Medulla oblongata (tissue), 1 donor: ENCODE results near the gene PCGF2.
"Not testable (repeated sequence)": the region's sequence is repeated elsewhere in the genome, so short reads cannot be mapped to it uniquely, and the experiment has no call there.

Experiments used
- DNase-seq: peaks from one replicate; pipeline ENCODE4 v3.0.0-alpha.2; 2015; ENCODE audit errors: extremely low spot score

Gene PCGF2

DNA sequence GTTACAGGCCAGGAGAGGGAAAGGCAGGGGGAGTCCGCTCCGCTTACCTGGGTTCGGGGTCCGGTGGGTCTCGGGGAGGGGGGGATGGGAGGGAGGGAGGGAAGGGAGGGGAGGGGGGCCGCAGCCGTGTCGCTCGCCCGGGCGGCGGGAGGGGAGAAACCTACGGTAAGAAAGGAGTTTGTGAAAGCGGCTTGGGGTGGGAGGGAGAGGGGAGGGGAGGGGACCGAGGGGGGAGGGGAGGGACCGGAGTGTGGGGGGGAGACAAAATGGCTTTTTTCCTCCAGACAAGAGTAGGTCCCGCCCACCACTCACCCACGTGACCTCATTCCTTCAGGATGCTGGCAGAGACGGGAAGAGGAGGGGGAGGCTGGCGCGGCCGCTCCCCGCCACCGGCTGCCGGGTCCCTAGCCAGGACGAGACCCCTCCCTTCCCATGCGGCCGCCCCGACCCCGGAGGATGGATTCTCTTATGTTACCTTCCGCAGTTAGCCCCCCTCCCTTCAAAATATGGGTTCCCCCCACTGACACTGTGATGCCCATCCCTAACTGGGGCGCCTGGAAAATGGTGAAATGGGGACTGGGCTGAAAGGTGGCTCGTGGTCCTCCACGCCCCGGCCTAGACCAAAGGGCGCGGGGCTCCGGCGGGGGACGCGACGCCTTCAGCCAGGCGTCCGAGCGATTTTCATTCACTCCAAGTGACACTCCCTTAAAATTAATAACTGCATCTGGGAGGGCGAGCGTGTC is at the start of gene PCGF2:
PCGF2 (minus strand) TSS at position 188 of the 743 bp plus-strand sequence. CDS start 7,934 bp downstream, outside the sequence.
- DNase-seq, result peak; percentile 61

DNA sequence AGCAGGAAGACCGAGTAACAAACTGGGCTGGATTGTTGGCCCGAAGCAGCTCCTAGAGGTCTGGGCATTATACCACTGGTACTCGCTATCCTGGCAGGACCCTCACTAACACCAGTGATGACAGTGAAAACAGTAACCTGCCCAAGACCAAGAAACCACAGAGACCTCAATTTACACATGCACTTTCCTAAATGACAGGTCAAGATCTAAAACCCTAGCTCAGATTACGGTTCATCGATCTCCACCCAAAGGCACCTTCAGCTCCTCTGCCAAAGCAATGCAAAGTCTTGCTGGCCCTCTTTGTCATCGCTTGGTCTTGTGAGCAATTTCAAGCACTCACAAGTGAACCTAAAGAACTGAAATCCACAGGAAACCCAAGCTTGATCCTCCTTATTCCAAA is 49.7 kb upstream of the PCGF2 start:
- DNase-seq, result no peak

DNA sequence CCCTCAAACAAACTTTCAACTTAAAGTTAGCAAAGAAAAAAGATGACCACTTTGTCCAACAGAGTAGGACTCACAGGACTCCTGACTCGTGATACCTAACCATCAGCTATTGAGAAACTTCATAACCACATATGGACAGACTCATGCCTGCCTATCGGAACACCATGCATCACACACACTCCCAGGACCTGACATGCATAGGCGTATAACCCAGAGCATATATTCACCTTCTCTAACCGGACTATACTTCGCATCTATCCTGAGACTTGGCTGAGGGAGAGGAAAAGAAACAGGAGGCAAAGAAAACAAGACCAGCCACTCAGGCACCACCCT is 49.0 kb upstream of the PCGF2 start:
- DNase-seq, result no peak

DNA sequence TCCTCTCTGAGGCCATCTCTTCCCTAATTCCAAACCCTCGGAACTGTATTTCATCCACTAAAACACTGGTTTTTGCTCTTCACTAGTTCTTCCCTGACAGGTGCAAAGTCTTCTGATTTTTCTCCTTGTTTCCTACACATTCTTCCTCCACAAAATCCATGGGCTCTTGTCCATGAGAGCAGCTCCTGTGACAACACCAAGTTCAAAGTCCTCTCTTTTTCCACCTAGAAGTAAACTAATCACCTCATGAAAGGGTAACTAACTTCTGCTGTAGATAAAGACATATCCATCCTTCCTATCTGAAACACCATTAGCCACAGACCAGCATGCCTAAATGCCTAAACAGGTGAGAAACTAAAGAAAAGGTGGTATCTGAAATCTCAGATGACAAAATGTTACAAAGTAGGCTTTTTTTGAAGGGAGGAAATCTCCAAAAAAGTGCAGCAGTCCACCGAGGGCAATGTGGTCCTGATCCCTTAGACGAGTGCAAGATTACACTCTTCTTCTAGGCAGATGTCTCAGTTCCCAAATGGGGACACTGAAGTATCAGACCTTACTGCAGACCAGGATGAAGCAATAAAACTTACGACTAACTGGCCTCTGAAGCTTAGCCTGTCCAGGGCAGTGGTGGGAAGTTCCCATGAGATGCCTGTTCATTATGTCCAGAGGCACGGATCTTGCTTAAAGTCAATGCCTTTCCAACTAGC is 48.5 kb upstream of the PCGF2 start:
- DNase-seq, result no peak

DNA sequence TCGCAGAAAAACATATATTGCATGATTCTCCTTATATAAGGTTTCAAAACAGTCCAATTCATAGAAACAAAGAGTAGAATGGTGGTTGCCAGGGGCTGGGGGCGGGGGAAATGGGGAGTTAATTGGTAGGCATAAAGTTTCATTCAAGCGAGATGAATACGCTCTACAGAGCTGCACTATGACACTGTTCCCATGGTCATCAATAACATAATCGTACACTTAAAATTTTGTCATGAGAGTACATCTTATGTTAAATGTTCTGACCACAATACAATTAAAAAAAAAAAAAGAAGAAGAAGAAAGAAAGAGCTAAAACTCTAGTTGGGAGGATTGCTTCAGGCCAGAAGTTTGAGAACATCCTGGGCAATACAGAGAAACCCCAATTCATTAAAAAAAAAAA is 46.1 kb upstream of the PCGF2 start:
- no peak for DNase-seq

DNA sequence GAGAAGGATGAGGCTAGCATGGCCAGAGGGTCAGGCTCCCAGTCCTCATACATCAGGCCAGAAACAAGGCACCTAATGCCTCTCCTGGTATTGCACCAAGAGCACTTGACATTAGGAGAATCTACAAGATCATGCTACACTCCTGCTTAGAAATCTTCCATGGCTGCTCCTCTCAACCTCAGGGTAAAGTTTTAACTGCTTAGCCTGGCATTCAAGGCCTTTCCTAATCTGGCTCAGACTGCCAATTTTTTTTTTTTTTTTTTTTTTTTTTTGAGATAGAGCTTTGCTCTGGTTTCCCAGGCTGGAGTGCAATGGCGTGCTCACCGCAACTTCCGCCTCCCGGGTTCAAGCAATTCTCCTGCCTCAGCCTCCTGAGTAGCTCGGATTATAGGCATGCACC is 43.0 kb upstream of the PCGF2 start:
- no peak for DNase-seq

DNA sequence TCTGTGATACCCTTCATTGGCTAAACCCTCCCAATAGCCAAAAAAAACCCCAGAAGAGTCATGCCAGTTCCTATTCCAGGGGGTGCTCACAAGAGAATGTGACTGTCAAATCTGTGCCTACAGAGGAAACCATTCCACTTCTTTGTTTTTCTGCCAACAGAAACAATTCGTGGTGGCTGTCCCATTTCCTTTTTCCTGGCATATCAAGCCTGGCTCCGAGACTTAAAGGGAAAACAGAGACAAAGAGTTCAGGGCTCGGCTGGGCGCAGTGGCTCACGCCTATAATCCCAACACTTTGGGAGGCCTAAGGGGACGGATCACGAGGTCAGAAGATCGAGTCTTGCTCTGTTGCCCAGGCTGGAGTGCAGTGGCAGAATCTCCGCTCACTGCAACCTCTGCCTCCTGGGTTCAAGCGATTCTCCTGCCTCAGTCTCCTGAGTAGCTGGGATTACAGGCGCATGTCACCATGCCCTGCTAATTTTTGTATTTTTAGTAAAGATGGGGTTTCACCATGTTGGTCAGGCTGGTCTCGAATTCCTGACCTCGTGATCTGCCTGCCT is 42.1 kb upstream of the PCGF2 start:
- DNase-seq, result not testable (repeated sequence)

DNA sequence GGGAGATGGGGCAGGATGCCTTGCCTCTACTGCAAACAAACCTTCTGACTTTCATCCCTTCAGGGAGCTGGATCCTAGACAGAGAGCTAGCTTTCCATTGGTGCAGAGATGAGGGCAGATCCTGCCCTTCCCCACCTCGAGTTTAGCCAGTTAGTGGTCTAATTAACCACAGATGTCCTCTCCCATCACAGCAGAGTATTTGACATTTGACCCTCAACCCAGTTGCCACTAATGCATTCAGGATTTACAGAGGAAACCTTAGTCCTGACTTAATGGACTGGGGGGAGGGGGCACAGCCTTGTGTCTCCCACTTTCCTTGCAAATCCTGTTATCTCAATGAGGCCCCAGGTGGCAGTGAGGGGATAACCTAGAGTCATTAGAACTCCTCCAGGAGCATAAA is 41.0 kb upstream of the PCGF2 start:
- no peak for DNase-seq

DNA sequence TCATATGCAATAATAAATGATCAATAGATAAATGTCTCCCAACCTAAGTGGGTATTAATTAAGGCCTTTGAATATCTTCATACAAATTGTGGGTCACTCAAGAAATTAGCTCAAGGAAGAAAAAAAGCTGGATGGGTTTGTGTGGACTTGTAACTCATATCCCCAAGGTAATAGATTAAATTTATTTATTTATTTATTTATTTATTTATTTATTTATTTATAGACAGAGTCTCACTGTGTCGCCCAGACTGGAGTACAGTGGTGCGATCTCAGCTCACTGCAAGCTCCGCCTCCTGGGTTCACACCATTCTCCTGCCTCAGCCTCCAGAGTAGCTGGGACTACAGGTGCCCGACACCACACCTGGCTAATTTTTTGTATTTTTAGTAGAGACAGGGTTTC is 39.9 kb upstream of the PCGF2 start:
- not testable (repeated sequence) for DNase-seq

DNA sequence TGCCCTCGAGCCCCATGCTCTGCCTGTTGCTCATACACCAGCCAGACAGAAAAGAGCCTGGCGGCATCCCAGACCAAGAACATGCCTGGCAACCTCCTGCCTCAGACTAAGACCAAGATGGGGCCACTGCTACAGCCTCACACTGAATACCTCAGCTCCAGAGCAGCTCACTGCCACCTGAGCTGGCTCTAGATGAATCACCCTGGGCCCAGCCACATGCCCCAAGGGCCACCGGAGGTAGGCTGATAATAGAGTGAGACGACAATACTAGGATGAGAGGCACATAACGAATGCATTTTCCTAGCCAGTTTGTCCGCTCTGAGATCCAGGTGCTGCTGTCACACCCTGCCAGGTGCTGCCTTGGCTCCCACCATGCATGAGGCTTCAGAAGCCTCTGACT is 38.2 kb upstream of the PCGF2 start:
- no peak for DNase-seq

DNA sequence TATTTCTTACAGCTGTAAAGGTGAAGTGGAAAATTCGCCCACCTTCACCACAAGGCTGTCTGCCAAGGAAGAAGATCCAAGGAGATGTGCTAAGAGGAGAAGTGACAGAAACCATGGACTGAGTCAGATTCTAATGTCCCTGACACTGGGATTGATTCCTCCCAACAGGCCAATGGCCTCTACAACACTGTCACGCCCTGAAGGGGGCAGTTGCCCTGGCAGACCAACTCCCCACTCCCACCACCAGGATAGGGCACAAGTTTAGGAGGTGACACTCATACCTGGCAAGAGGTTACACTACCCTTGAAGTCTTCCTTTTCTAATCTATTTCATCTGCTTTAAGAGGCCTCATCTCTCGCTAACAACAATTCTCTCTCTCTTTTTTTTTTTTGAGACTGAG is 35.1 kb upstream of the PCGF2 start:
- DNase-seq, result no peak

DNA sequence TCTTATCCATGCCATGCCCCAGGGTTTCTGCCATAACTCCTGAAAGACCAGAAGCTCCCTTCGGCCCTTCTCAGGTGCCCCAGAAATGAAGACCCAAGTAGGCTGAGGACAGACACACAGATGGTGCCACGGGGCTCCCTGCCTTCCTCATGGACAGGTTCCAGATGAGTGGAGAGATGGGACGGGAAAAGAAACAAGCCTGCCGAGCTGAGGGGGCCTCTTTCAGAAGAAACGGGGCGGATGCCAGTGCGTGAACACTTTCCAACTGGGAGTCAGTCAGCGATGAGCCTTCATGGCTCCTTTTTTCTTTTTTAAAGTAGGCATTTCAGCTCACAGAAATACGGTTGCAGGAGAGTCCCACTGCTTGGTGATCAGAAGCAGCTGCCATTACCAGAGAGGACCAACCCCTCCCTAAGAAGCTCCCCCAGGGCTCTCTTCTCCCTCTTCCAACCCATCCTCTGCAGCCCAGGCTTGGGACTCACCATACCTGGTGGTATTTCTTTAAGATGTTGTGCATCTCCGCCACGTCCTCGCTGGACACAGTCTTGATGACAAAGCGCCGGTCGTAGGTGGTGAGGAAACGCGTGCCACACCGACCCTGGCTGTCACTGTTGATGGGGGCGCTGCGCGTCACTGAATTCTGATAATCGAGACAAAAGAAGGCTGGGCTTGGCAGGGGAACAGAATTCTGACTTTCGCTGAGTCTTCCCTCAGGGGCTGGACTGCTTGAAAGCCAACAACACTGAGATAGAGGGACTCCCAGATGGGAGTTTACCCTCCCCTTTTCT is 32.0 kb upstream of the PCGF2 start:
- no peak for DNase-seq

DNA sequence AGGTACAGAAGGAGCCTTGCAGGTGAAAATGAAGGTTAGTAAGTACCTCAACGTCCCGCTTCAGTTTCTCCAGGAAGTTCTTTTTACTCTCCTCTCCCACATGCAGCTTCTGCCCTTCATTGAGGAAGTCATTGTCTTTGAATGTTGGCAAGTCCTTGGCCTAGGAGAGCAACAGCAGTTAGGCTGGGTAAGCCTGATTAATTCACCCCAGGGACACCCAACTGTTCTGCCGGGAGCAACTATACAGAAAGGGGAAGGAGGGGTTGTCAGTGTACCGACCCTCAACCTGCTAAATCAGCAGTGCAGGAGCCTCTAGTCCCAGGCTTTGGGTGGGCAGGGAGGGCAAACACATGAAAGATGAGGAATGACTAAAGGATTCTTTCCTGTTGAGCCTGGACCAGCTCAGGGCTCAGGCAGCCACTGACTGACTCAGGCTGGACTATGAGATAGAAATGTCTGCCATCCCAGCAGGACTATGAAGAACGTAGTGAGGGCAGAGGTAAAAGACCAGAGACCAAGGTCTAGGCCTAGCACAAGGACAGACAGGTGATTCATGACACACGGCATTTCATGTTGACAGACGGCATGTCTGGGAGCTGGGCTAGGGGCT is 29.6 kb upstream of the PCGF2 start:
- no peak for DNase-seq

DNA sequence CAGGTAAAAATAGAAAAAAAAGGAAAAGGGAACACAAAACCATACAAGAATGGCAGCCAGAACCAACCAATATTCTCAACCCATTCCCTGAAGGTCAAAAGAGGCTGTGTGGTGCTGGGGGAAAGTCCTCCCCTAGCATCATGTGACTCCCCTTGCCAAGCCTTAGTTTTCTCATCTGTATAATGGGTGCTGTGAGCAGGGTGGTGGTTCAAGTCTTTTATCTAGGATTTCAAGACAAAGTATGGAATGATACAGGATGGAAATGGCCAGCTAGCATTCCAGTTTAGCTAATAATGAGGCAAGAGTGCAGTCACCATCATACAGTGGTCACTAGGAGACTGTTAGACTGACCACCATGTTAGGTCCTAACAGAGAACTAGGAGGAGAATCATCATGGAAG is 25.1 kb upstream of the PCGF2 start:
- DNase-seq, result no peak

DNA sequence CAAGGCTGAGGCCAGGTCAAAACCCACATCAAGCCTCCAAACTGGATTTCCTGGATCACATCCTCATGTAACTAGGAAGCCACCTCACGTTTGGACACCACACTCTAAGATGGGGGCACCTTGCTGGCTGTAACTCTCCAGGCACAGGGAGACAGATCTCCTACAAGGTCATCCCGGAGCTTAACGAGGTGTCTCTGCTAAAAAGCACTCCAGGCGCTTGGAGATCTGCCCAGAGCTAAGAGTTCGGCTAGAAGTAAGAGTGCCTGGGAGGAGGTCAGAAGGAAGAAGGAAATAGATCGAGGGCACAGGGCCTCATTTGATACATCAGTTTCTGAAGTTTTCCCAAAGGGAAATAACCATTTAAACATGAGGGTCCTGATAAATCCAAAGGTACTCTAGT is 20.3 kb upstream of the PCGF2 start:
- DNase-seq, result no peak

DNA sequence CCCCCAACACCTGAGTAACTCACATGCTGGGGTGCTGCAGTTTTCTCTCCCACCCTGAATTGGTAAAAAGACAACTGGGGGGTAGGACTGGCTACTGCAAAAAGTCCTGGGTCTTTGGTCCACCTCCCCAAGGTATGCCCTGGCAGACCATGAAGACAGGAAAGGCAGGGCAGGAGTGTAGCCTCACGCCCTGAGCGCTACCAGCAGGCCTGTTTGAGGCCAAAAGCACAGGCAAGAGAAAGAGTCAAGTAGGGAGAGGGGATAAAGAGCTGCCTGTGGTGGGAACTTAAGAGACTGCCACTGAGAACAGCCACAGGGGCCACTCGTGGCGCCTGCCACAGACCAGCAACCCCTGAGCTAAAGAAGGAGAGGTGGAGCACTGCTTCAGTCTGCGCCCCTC is 18.2 kb upstream of the PCGF2 start:
- no peak for DNase-seq

DNA sequence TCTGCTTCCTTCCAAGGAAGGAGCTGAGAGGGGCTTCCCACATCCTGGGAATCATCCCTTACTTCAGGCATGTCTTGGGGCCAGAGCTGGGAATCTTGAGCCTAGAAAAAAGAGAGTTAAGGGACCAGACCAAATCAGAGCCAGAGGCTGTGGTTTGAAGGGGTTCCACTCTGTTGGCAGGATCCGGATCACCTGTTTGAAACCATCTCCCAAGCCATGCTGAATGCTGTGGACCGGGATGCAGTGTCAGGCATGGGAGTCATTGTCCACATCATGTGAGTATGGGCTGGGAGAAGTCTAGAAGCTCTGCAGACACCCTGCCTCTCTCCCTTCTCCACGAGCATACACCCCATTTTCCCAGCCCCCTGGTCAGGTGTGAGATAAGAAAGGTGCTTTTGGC is 14.1 kb upstream of the PCGF2 start:
- DNase-seq, result no peak

DNA sequence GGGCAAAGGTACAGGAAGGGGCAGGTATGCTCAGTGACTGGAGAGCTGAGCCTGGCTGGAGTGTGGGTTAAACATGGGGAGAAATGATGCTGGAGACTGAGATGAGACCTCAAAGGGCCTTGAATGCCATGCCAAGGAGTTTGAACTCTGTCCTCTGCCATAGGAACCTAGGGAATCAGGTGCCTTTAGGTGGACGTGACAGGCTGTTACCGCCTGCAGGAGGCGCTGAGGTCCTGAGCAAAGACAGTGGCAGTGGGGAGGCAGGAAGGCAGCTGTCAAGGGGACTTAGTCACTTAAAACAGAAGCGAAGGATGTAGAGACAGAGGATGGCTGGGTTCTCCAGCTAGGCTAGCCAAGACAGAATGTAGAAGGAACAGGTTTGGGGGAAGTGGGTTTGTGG is 13.5 kb upstream of the PCGF2 start:
- no peak for DNase-seq

DNA sequence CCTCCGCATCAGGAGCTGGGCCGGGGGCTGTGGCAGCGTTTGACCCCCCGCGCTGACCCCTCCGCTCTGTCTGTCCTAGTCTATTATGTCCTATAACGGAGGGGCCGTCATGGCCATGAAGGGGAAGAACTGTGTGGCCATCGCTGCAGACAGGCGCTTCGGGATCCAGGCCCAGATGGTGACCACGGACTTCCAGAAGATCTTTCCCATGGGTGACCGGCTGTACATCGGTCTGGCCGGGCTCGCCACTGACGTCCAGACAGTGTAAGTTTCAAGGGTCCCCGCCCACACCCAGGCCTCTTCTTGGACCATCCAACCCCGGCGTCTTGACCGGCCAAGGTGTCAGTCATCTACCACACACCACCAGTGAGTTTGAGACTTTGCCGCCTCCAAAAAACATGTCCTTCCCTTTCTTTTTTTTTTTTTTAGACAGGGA is 5.0 kb upstream of the PCGF2 start:
- no peak for DNase-seq

DNA sequence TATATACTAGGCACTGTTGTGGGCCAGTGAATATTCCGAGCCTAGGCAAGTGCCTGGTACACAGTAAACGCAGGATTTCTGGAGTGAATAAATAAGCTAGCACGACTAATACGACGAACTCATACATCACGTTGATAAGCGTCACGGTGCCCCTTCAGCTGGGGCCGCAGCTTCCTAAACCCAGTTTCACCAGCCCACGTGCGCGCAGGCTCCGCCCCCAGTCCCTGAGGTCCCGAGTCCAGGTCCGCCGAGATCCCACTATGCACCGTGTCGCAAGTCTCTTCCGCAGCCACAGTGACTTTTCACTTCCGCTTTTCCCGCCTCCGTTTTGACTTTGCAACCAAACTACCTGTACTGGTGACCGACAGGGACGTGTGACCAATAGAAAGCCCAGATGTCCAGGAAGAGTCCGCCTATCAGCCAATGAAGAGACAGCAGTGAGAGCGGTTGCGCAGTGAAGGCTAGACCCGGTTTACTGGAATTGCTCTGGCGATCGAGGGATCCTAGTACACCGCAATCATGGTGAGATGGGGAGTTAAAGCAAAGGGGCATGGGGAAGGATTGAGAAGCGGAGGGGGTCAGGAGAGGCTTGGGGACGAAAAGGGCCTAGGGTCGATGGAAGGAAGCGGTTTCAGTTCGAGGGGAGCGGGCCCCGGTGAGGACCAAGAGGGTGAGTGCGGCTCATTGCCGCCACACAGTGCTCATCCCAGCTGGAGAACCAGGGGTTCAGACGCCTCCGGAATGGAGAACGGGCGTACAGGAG is 4.4 kb upstream of the PCGF2 start, which contains the start of gene PSMB3:
PSMB3 (plus strand) TSS at position 434 of the 763 bp plus-strand sequence; CDS start at position 520, 86 bp downstream.
- DNase-seq, result peak; percentile 100

DNA sequence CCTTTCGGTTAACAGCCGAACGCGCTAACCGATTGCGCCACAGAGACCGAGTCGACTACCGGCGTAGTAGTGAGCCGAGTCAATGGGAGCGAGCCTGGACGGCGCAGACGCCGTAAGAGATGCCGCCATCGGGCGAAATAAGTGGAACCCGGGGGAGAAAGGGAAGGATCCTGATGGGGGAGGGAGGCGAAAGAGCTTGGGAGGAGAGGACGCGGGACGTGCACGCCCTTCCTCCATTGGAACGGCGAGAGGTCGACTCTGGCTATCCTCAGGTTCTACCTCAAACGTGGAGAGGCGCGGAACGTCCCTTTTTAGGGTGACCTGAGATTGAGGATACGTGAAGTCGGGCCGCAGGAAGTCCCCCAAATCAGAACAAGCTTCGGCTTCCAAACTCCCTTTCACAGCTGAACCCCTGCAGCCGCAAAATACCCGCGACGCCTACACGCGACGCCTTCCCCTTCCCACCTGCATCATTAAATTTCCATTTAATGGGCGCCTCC is 3.7 kb upstream of the PCGF2 start:
- peak; percentile 86 for DNase-seq
